ENCODE data around the gene BHLHE40.
"Not testable (repeated sequence)": the region's sequence is repeated elsewhere in the genome, so short reads cannot be mapped to it uniquely, and the experiment has no call there.

Gene BHLHE40

DNA sequence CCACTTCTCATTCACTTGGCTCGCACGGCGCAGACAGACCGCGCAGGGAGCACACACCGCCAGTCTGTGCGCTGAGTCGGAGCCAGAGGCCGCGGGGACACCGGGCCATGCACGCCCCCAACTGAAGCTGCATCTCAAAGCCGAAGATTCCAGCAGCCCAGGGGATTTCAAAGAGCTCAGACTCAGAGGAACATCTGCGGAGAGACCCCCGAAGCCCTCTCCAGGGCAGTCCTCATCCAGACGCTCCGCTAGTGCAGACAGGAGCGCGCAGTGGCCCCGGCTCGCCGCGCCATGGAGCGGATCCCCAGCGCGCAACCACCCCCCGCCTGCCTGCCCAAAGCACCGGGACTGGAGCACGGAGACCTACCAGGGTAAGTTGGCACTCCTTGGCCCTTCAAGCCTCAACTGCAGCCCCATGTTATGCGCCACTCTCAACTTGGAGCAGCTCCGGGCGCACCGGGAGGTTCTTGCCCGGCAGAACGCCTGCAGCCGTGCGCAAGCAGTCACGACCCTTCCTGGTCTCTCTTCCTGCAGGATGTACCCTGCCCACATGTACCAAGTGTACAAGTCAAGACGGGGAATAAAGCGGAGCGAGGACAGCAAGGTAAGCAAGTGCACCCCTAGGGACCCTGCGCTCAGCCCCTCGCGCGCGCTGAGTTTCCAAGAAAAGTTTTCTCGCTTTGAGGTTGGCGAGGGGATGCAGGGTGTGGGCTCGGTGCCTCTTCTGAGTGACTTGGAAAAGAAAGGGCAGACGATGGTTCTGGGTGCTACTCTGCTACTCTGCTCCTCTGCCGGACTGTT, at the start of gene BHLHE40:
BHLHE40 (plus strand) TSS at position 10 of the 801 bp plus-strand sequence; CDS start at position 292, 282 bp downstream.
- no peak for FAIRE-seq

GRCh38 chr3:4930501-4930900, 48.7 kb upstream of the BHLHE40 start:
- no peak for FAIRE-seq

- FAIRE-seq, result no peak
Measured at GRCh38 chr3:4934050-4934449, 45.2 kb upstream of the BHLHE40 start.

DNA sequence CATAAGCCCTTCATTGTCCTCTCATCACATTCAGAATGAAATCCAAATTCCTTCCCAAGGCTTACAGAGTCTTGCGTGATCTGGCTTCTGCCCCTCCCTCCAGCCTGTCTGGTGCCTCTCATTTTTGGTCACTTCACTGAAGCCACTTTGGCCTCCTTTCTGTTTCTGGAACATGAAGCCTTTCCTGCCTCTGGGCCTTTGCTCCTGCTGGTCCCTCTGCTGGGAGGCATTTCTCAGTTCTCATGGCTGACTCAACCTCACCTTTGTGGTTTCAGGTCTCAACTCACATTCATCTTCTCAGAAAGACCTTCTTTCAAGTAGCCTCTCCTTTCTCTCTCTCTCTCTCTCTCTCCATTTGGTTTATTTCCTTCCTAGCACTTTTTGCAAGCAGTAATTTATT, 43.9 kb upstream of the BHLHE40 start:
- no peak for FAIRE-seq

DNA sequence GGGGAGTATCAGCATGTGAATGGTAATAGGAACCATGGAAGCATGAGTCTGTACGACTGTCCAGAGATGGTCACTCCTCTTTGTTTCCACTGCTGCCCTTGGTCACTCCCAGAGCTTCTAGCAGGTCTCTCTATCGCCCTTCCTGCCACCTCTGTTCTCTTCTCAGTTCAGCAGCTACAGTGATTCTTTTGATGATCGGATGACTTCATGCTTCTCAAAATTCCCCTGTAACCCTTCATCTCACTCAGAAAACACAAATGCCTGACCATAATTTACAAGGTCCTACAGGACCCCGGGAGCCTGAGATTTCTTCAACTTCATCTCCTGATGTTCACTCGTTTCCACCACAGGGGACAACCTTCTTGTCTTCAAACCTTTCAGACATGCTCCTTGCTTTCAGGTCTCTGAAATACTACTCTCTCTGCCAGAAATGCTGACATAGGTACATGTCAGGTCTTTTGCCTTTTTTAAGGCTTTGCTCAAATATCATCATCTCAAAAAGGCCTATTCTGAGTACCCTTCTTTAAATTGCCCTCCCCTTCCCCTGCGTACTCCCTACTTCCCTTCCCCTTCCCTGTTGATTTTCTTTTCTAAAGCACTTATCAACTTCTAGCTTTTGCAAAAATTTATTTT, 42.1 kb upstream of the BHLHE40 start:
- no peak for FAIRE-seq

- FAIRE-seq, result no peak
Measured at GRCh38 chr3:4938281-4938982, 40.8 kb upstream of the BHLHE40 start.

DNA sequence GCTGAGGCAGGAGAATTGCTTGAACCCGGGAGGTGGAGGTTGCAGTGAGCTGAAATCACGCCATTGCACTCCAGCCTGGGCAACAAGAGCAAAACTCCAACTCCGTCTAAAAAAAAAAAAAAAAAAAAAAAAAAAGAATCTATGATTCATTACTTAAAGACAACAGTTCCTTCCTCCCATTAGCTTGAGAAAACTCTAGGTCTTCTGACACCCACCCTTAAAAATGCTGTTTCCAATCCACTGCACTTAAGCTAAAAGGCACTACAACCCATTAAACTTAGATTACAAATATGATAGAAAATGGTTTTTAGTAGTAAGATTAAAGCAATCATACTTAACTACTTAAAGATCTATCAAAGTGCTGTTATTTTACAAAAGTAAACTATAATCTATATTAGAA, 40.0 kb upstream of the BHLHE40 start:
- FAIRE-seq, result no peak

DNA sequence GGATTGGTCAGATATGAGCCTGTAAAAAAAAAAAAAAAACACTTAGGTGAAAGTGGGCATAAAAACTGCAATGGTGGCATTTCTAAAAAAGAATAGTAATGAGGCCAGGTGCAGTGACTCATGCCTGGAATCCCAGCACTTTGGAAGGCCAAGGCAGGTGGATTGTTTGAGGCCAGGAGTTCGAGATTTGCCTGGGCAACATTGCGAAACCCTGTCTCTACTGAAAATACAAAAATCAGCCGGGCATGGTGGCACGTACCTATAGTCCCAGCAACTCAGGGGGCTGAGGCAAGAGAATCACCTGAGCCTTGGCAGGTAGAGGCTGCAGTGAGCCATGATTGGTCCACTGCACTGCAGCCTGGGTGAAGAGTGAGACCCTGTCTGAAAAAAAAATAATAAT, 38.3 kb upstream of the BHLHE40 start:
- no peak for FAIRE-seq

- FAIRE-seq, result no peak
Measured at GRCh38 chr3:4943549-4943948, 35.7 kb upstream of the BHLHE40 start.

DNA sequence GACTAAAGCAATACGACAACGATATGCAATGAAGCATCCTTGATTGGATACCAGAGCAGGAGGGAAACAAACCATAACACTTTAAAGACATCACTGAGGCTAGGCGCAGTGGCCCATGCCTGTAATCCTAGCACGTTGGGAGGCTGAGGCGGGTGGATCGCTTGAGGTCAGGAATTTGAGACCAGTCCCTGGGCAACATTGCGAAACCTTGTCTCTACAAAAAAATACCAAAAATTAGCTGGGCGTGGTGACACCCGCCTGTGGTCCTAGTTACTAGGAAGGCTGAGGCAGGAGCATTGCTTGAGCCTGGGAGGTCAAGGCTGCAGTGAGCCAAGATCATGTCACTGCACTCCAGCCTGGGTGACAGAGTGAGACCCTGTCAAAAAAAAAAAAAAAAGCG, 33.9 kb upstream of the BHLHE40 start:
- no peak for FAIRE-seq

DNA sequence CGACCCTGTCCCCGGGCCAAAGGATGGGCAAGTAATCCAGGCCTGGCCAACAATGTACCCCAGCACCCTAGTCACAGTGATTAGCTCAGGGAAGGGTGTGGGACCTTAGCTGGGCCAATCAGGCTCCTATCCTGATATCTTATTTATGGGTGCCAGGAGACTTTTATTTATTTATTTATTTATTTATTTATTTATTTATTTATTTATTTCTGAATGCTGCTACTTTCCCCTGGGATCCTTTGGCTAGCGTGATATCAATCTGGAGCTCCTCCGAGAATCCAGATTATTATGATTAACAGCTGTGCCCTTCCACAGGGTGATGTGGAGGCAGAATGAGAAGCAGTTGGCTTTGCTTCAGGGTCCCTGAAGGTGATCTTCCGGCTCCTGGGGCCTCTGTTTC, 32.2 kb upstream of the BHLHE40 start:
- no peak for FAIRE-seq

GRCh38 chr3:4948395-4948794, 30.8 kb upstream of the BHLHE40 start:
- FAIRE-seq, result no peak

DNA sequence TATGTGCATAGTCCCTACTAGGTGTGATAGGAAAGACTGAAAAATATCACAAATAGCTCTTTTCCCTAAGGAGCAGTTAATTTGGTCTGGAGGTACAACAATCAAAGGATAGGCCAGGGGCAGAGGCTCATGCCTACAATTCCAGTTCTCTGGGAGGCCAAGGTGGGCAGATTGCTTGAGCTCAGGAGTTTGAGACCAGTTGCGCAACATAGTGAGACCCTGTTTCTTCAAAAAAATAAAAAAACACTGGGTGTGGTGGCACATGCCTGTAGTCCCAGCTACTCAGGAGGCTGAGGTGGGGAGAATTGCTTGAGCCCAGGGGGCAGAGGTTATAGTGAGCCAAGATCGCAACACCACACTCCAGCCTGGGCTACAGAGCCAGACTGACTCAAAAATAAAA, 30.2 kb upstream of the BHLHE40 start:
- FAIRE-seq, result no peak

DNA sequence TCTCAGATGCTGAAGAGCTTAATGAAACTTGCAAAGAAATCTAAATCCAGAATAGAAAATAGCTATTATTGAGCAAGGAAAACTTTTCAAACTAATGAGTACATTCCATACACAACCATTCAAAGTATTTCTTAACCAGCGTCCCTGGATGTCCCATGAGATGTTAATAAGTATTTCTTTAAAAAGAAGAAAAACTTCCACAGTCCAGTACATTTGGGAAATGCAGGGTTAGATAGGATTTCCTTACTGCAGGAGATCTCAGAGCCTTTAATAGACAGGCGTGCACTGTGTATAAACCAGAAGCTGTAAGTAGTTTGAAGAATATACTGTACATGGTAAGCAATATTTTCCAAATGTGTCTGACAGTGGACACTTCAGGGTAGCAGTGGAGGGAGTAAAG, 29.6 kb upstream of the BHLHE40 start:
- no peak for FAIRE-seq

GRCh38 chr3:4950351-4950784, 28.9 kb upstream of the BHLHE40 start:
- no peak for FAIRE-seq

GRCh38 chr3:4950948-4951347, 28.3 kb upstream of the BHLHE40 start:
- FAIRE-seq, result no peak

DNA sequence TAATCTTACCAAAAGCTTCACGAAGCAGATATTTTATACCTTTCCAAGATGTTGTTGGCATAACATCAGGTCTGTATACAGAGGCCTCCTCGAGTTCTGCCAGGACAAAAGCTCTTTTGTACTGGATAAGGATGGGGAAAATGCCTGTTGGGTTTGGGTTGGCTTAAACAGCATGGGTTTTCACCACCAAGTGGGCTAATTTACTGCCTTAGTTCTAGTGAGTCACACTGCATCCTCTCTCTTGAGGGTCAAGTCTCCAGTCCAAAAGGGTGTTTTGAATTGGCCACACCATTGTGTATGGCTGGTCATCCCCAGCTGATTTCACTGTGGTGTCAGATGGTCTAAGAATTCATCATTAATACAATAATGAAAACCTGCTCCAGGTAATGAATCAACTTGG, 26.1 kb upstream of the BHLHE40 start:
- FAIRE-seq, result no peak

DNA sequence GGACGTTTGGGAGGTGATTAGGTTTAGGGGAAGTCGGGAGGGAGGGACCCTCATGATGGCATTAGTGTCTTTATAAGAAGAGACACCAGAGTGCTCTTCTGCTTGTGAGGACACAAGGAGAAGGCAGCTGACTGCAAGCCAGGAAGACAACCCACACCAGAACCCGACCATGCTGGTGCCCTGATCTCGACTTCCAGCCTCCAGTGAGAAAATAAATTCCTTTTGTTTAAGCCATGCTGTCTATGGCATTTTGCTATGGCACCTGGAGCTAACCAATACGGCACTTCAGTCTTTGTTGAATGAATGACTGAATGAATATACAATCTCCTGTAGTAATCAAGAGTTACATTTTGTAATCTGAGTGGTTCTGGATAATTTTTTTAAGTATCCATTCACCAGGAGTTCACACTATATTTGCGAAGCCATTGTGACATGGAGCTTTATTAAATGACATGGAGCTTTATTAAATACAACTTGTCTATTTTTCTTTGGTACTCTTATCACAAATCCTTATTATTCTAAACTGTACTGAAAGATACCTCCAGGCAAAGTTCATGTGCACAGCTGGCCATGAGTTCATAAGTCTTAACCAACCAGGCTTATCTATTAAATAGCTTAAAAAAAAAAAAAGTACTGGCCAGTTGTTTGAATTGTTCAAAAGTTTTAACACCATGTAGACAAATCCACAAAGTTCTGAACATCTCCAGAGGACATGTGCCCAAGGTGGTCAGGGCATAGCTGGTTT, 24.8 kb upstream of the BHLHE40 start:
- FAIRE-seq, result no peak

GRCh38 chr3:4956099-4956498, 23.1 kb upstream of the BHLHE40 start:
- FAIRE-seq, result no peak

DNA sequence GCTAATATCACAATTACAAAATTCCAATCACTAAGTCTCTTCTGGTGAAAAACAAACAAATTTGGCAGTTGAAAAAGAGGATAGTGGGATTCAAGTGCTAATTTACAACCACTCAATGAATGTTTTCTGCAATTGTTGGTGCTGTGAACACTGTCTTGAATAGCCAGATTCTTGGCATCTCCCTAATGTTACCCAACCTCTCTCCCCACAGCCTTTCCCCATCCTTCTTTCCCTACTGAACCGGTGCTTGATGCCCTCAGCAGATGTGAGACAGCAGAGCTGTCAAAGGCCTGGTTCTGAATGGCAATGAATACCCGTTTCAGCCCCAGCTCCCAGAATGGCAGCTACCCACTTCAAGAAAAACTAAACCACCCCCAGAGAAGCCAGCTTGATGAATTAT, 22.5 kb upstream of the BHLHE40 start:
- no peak for FAIRE-seq

DNA sequence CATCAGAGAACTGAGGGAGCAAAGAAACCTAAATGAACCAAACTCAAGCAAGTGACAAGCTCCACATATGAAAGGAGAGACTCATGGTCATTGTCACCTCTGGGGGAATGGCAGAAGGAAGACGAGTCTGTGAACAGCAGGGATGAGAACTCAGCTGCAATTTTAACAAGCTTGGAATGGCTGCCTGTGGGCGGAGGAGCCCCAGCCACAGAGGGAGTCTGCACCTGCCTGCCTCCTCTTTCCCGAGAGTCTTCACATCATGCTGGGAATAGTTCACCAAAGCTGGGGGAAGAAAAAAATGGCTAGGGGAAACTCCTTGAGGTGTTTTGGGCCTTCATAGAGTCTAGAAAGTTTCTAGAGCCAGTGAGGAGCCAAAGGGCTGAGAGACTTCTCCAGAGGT, 21.3 kb upstream of the BHLHE40 start:
- FAIRE-seq, result no peak

DNA sequence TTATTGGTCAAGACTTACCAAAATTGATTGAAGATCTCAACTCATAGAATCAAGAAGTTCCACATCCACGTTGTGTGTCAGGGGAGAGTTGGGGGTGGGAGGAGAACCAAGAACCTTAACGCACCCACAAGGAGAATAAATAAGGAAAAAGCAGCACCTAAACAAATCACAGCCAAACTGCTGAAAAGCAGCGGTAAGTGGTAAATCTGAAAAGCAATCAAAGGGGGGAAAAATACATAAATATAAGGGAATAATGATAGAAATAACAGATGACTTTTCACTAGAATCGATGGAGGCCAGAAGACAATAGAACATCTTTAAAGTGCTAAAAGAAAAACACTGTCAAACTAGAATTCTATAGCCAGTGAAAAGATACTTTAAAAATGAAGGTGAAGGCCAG, 20.1 kb upstream of the BHLHE40 start:
- FAIRE-seq, result no peak

- FAIRE-seq, result not testable (repeated sequence)
Measured at GRCh38 chr3:4961865-4962264, 17.4 kb upstream of the BHLHE40 start.

Measured in endometrium (tissue), 2 donors.